Astrocyte of the spinal cord (primary cell): ENCODE data around the gene CAMK2D.
"Not testable (repeated sequence)": the region's sequence is repeated elsewhere in the genome, so short reads cannot be mapped to it uniquely, and the experiment has no call there.

Experiments used
- DNase-seq: peaks from one replicate; pipeline ENCODE4 v3.0.0; 2011; ENCODE audit warnings: low read depth, low spot score
- H3K4me3 ChIP-seq: 2 replicates; pipeline ENCODE4 v1.5.1; 2011; ENCODE audit warnings: low read depth, mild to moderate bottlenecking, low read length, moderate library complexity
- CTCF ChIP-seq: IDR thresholded peaks from 2 replicates; pipeline ENCODE4 v1.5.1; 2012; ENCODE audit warnings: low read depth, mild to moderate bottlenecking, low read length, inconsistent platforms
- in situ Hi-C: cut with HindIII; loops from 2 replicates; pipeline ENCODE4 v1.10.0; 2017; ENCODE audit warnings: low sequenced_read_pairs

The CAMK2D gene

GRCh38 chr4:113761620-113762185 is at the start of gene CAMK2D:
TSS of gene CAMK2D (minus strand) at chr4:113761738. CDS start at chr4:113761068, 670 bp downstream.
- DNase-seq: peak; percentile 93
- TF ChIP-seq CTCF: peak; percentile 79
- H3K4me3 ChIP-seq: peak within 1 kb of the TSS; percentile 91
- in situ Hi-C loops: no loop called here

- H3K4me3 ChIP-seq: no peak overlapping the region
- DNase-seq: peak; percentile 74
- no peak for TF ChIP-seq CTCF
- in situ Hi-C loops: no loop called here
Measured at GRCh38 chr4:113810906-113811305, 49.4 kb upstream of the CAMK2D start.

GRCh38 chr4:113809311-113809710 is 47.8 kb upstream of the CAMK2D start:
- in situ Hi-C loops: no loop called here
- DNase-seq: no peak
- no peak for TF ChIP-seq CTCF
- H3K4me3 ChIP-seq: no peak overlapping the region

- H3K4me3 ChIP-seq: no peak overlapping the region
- no peak for DNase-seq
- no peak for TF ChIP-seq CTCF
- in situ Hi-C loops: no loop called here
Measured at GRCh38 chr4:113806850-113807249, 45.3 kb upstream of the CAMK2D start.

GRCh38 chr4:113801882-113802281 is 40.3 kb upstream of the CAMK2D start:
- in situ Hi-C loops: no loop called here
- DNase-seq: no peak
- no peak for TF ChIP-seq CTCF
- H3K4me3 ChIP-seq: no peak overlapping the region

GRCh38 chr4:113796381-113796780 is 34.8 kb upstream of the CAMK2D start:
- H3K4me3 ChIP-seq, in situ Hi-C loops, DNase-seq: not testable (repeated sequence)

GRCh38 chr4:113790478-113790877 is 28.9 kb upstream of the CAMK2D start:
- in situ Hi-C loops: no loop called here
- no peak for DNase-seq
- H3K4me3 ChIP-seq: no peak overlapping the region
- no peak for TF ChIP-seq CTCF
